ENCODE data around the gene CCK. TPM values are rescaled to one million over a fixed set of nuclear protein-coding genes. Genes with fewer than 3 reads are reported as not detected.
"Not testable (repeated sequence)": the region's sequence is repeated elsewhere in the genome, so short reads cannot be mapped to it uniquely, and the experiment has no call there.

The CCK gene
- total and polyA plus RNA-seq, 3 donors from 2014 or later = 0.69 to 3.7 (median 1.4) TPM

DNA sequence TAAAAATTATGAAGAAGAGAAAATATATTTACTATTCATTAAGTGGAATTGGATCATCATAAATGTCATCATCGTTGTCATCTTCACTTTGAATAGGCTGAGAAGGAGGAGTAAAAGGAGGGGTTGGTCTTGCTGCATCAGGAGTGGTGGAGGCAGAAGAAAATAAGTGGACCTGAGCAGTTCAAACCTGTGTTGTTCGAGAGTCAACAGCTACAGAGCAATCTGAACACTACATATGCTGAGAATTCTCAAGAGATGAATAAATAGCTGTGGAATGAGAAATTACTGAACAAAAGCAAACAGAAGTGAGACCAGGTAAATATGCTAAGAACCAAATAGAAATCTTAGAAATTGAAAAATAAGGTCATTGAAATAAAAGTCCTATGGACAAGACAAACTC is 32.3 kb upstream of the CCK start:
- no peak for TF ChIP-seq POLR2A (IDR thresholded peaks at IDR 0.05)
- TF ChIP-seq, protein P1, sequence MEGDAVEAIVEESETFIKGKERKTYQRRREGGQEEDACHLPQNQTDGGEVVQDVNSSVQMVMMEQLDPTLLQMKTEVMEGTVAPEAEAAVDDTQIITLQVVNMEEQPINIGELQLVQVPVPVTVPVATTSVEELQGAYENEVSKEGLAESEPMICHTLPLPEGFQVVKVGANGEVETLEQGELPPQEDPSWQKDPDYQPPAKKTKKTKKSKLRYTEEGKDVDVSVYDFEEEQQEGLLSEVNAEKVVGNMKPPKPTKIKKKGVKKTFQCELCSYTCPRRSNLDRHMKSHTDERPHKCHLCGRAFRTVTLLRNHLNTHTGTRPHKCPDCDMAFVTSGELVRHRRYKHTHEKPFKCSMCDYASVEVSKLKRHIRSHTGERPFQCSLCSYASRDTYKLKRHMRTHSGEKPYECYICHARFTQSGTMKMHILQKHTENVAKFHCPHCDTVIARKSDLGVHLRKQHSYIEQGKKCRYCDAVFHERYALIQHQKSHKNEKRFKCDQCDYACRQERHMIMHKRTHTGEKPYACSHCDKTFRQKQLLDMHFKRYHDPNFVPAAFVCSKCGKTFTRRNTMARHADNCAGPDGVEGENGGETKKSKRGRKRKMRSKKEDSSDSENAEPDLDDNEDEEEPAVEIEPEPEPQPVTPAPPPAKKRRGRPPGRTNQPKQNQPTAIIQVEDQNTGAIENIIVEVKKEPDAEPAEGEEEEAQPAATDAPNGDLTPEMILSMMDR (IDR thresholded peaks at IDR 0.05) = no peak
- no peaks in the 10 kb centered on the region for H3K27me3 ChIP-seq
- no peak overlapping the region for H3K27ac ChIP-seq
- intact Hi-C loops (cut with DNase I; ENCODE audit: low total_unique reads) = no loop called here
- H3K36me3 ChIP-seq (ENCODE audit: low read depth, missing control alignments) = no peaks in the 10 kb centered on the region
- WGBS, 2 donors = 68 to 79% methylated on average over 2 of the region's 2 CpGs
- DNase-seq = no peak
- no peaks in the 10 kb centered on the region for H3K4me1 ChIP-seq
- no peaks in the 10 kb centered on the region for H3K9me3 ChIP-seq
- no peak overlapping the region for H3K4me3 ChIP-seq

GRCh38 chr3:42292009-42292408 is 26.0 kb upstream of the CCK start:
- H3K4me3 ChIP-seq = no peak overlapping the region
- H3K27me3 ChIP-seq = no peaks in the 10 kb centered on the region
- TF ChIP-seq, protein P1 (IDR thresholded peaks at IDR 0.05) = no peak
- TF ChIP-seq POLR2A (IDR thresholded peaks at IDR 0.05) = no peak
- DNase-seq = no peak
- no peaks in the 10 kb centered on the region for H3K36me3 ChIP-seq (ENCODE audit: low read depth, missing control alignments)
- intact Hi-C loops (cut with DNase I; ENCODE audit: low total_unique reads) = no loop called here
- H3K4me1 ChIP-seq = no peaks in the 10 kb centered on the region
- 73 to 82% methylated on average over 1 of the region's 1 CpG for WGBS, 2 donors
- no peak overlapping the region for H3K27ac ChIP-seq
- no peaks in the 10 kb centered on the region for H3K9me3 ChIP-seq

GRCh38 chr3:42290966-42291714 is 25.2 kb upstream of the CCK start:
- Histone ChIP-seq H3K9me3 (no peaks in the 10 kb centered on the region), H3K27me3 (no peaks in the 10 kb centered on the region), H3K4me1 (no peaks in the 10 kb centered on the region), H3K27ac (no peak overlapping the region), H3K4me3 (no peak overlapping the region), H3K36me3 (ENCODE audit: low read depth, missing control alignments) (no peaks in the 10 kb centered on the region)
- no peak for TF ChIP-seq POLR2A (IDR thresholded peaks at IDR 0.05)
- TF ChIP-seq, protein P1 (IDR thresholded peaks at IDR 0.05) = no peak
- 88 to 89% methylated on average over 5 of the region's 5 CpGs for WGBS, 2 donors
- no peak for DNase-seq
- intact Hi-C loops (cut with DNase I; ENCODE audit: low total_unique reads) = no loop called here

DNA sequence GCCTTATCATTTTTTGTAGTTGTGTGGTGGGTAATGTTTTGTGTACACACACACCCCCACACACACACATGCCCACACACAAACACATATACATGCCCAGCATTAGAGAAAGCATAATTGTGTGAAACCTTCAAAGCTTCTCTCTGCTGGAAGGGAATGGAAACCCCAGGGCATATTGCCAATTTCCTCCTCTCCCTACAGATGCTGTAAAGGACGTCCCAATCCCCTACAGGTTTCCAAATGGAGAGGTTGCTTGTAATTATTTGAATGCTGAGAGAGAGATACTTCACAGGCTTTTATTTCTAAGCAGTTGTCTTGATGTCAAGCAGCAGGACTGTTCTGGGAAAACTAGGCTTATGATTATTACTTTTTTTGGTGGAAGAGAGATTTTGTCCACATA is 23.0 kb upstream of the CCK start:
- no peaks in the 10 kb centered on the region for H3K36me3 ChIP-seq (ENCODE audit: low read depth, missing control alignments)
- intact Hi-C loops (cut with DNase I; ENCODE audit: low total_unique reads) = no loop called here
- no peak for DNase-seq
- H3K9me3 ChIP-seq = no peaks in the 10 kb centered on the region
- TF ChIP-seq, protein P1 (IDR thresholded peaks at IDR 0.05) = no peak
- TF ChIP-seq POLR2A (IDR thresholded peaks at IDR 0.05) = no peak
- H3K27me3 ChIP-seq = no peaks in the 10 kb centered on the region
- no peak overlapping the region for H3K27ac ChIP-seq
- WGBS, 2 donors = 27 to 36% methylated on average over 1 of the region's 1 CpG
- no peaks in the 10 kb centered on the region for H3K4me1 ChIP-seq
- no peak overlapping the region for H3K4me3 ChIP-seq

GRCh38 chr3:42288385-42288784 is 22.4 kb upstream of the CCK start:
- WGBS, 2 donors = 89 to 100% methylated on average over 2 of the region's 2 CpGs
- intact Hi-C loops (cut with DNase I; ENCODE audit: low total_unique reads) = no loop called here
- Histone ChIP-seq H3K27me3 (no peaks in the 10 kb centered on the region), H3K4me1 (no peaks in the 10 kb centered on the region), H3K9me3 (no peaks in the 10 kb centered on the region), H3K4me3 (no peak overlapping the region), H3K27ac (no peak overlapping the region), H3K36me3 (ENCODE audit: low read depth, missing control alignments) (no peaks in the 10 kb centered on the region)
- no peak for DNase-seq
- TF ChIP-seq POLR2A (IDR thresholded peaks at IDR 0.05) = no peak
- TF ChIP-seq, protein P1 (IDR thresholded peaks at IDR 0.05) = no peak

GRCh38 chr3:42287423-42287822 is 21.4 kb upstream of the CCK start:
- H3K4me1 ChIP-seq; H3K4me3 ChIP-seq; H3K27me3 ChIP-seq; H3K9me3 ChIP-seq; H3K27ac ChIP-seq; DNase-seq; intact Hi-C loops (cut with DNase I; ENCODE audit: low total_unique reads); H3K36me3 ChIP-seq (ENCODE audit: low read depth, missing control alignments): not testable (repeated sequence)
- WGBS, 2 donors = 86 to 97% methylated on average over 6 to 8 of the region's 8 CpGs

Measured in testis (tissue), 3 donors.